Stomach (tissue), 4 donors: Measurements from ENCODE around the gene ONECUT3.

Source experiments
- CTCF ChIP-seq, 7 experiments: fragments of 450-650 bp in 4 of 7; fragments of 200-600 bp in 3 of 7; sonication (generic) in 3 of 7; IDR thresholded peaks; one replicate each; pipeline ENCODE4 v1.5.1; 2016 to 2019; ENCODE audit warnings: antibody characterized with exemption in 7 of 7, control low read depth in 2 of 7, mild to moderate bottlenecking in 1 of 7
- POLR2A ChIP-seq, 4 donors: fragments of 450-650 bp; IDR thresholded peaks; one replicate each; pipeline ENCODE4 v1.6.1; 2016; ENCODE audit warnings: antibody characterized with exemption in 4 of 4, control low read depth in 2 of 4, mild to moderate bottlenecking in 1 of 4, moderate library complexity in 1 of 4
- POLR2AphosphoS5 ChIP-seq, 3 donors: sonication (generic); formaldehyde crosslinking; IDR thresholded peaks; one replicate each; pipeline ENCODE4 v1.6.1; 2016; ENCODE audit warnings: antibody characterized with exemption in 3 of 3

DNA sequence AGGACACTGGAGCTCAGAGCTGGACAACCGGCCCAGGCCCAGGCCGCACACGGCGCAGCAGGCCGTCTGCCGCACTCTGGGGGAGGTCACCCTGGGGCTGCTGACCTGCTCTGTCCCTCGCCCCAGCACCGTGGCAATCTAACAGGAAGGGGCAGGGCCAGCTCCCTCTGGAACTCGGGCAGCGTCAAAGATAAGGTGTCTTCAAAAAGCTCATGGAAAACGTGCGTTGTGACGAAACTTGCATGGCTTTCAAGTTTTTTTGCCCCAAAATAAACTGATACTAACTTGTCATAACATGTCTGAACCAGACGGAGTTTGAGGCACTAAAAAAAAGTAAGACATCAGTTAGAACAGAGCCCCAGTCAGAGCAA is 70.9 kb downstream of the ONECUT3 start:
- TF ChIP-seq CTCF (IDR thresholded peaks at IDR 0.05) (no peak), POLR2AphosphoS5 (IDR thresholded peaks at IDR 0.05) (no peak), POLR2A (IDR thresholded peaks at IDR 0.05) (no peak)
